Sigmoid colon (tissue), 4 donors: ENCODE measurements around the gene UHRF2.

Experiments used
- CTCF ChIP-seq, 4 experiments: fragments of 450-650 bp in 3 of 4; fragments of 200-600 bp in 1 of 4; IDR thresholded peaks; one replicate each; pipeline ENCODE4 v1.5.1; 2016 to 2019; ENCODE audit warnings: antibody characterized with exemption in 4 of 4, mild to moderate bottlenecking in 3 of 4, moderate library complexity in 2 of 4
- EP300 ChIP-seq, 4 donors: sonication (generic); formaldehyde crosslinking; IDR thresholded peaks; one replicate each; pipeline ENCODE4 v1.6.1; 2017; ENCODE audit warnings: antibody characterized with exemption in 4 of 4
- POLR2AphosphoS5 ChIP-seq, 4 donors: sonication (generic); formaldehyde crosslinking; IDR thresholded peaks; one replicate each; pipeline ENCODE4 v1.6.1; 2017; ENCODE audit warnings: antibody characterized with exemption in 4 of 4

- TF ChIP-seq POLR2AphosphoS5 (IDR thresholded peaks at IDR 0.05) (no peak), EP300 (IDR thresholded peaks at IDR 0.05) (no peak), CTCF (IDR thresholded peaks at IDR 0.05) (no peak)
Observed at GRCh38 chr9:6525326-6526045, 112.5 kb downstream of the UHRF2 start.
